OCI-LY3 (cell line): ENCODE results near the gene UBE2R2.

Experiments used
- CTCF ChIP-seq: fragments of 200-600, 300-600 bp; sonication (generic); IDR thresholded peaks from 2 replicates; pipeline ENCODE4 v1.5.1; 2014; ENCODE audit warnings: antibody characterized with exemption, low read length, low read depth
- EZH2phosphoT487 ChIP-seq: fragments of 200-600 bp; shearing (Covaris generic); IDR thresholded peaks from 2 replicates; pipeline ENCODE4 v1.6.1; 2018; ENCODE audit warnings: antibody characterized with exemption, mixed run types, low read depth

GRCh38 chr9:33950371-33950770, 133.4 kb downstream of the UBE2R2 start:
- no peak for TF ChIP-seq CTCF
- TF ChIP-seq EZH2phosphoT487 = no peak
